ENCODE results near the gene C17orf100.
"Not testable (repeated sequence)": the region's sequence is repeated elsewhere in the genome, so short reads cannot be mapped to it uniquely, and the experiment has no call there.

C17orf100 gene

DNA sequence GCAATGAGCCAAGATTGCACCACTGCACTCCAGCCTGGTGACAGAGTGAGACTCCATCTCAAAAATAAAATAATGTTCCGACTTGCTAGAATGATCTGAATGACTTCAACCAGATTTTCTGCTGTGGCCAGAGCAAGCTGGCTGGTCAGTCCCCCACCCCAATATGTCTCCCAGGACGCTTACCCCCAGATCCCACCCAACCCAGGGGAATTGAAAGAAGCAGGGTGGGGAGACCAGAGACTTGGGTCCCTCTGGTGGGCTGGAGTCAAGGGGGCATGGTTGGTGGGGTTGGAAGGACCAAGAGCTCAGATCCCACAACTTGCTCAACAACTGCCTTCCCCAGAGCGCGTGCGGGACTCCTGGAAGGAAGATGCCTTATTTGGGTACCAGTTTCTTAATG, 6.8 kb downstream of the C17orf100 start:
- H3K36me3 ChIP-seq (ENCODE audit: control insufficient read depth, insufficient read depth, low read length); H3K4me3 ChIP-seq (ENCODE audit: low read depth, low read length); H3K9ac ChIP-seq (ENCODE audit: low read depth, low read length); H3K27ac ChIP-seq (ENCODE audit: low read depth, low read length); H3K9me3 ChIP-seq (ENCODE audit: control insufficient read depth, insufficient read depth, low read length): not testable (repeated sequence)
- Histone ChIP-seq H3K27me3 (ENCODE audit: control insufficient read depth, insufficient read depth, low read length) (peaks cover 35% of the 10 kb centered on the region), H3K4me1 (ENCODE audit: control insufficient read depth, insufficient read depth, low read length) (peaks cover 17% of the 10 kb centered on the region)

GRCh38 chr17:6660101-6660500, 8.5 kb downstream of the C17orf100 start:
- no peak overlapping the region for H3K9ac ChIP-seq (ENCODE audit: low read depth, low read length)
- H3K36me3 ChIP-seq (ENCODE audit: control insufficient read depth, insufficient read depth, low read length), result no peaks in the 10 kb centered on the region
- H3K27me3 ChIP-seq (ENCODE audit: control insufficient read depth, insufficient read depth, low read length), result peaks cover 19% of the 10 kb centered on the region
- no peak overlapping the region for H3K4me3 ChIP-seq (ENCODE audit: low read depth, low read length)
- peaks cover 4% of the 10 kb centered on the region for H3K4me1 ChIP-seq (ENCODE audit: control insufficient read depth, insufficient read depth, low read length)
- H3K27ac ChIP-seq (ENCODE audit: low read depth, low read length), result no peak overlapping the region
- H3K9me3 ChIP-seq (ENCODE audit: control insufficient read depth, insufficient read depth, low read length), result no peaks in the 10 kb centered on the region

- no peak overlapping the region for H3K27ac ChIP-seq (ENCODE audit: low read depth, low read length)
- no peak overlapping the region for H3K4me3 ChIP-seq (ENCODE audit: low read depth, low read length)
- no peak overlapping the region for H3K9ac ChIP-seq (ENCODE audit: low read depth, low read length)
- H3K9me3 ChIP-seq (ENCODE audit: control insufficient read depth, insufficient read depth, low read length), result no peaks in the 10 kb centered on the region
- no peaks in the 10 kb centered on the region for H3K36me3 ChIP-seq (ENCODE audit: control insufficient read depth, insufficient read depth, low read length)
- no peaks in the 10 kb centered on the region; the same call in 1 of the 2 replicates for H3K4me1 ChIP-seq (ENCODE audit: control insufficient read depth, insufficient read depth, low read length)
- peaks cover 18% of the 10 kb centered on the region for H3K27me3 ChIP-seq (ENCODE audit: control insufficient read depth, insufficient read depth, low read length)
Observed at GRCh38 chr17:6660805-6661463, 9.4 kb downstream of the C17orf100 start.

GRCh38 chr17:6661464-6661848, 9.9 kb downstream of the C17orf100 start:
- H3K9me3 ChIP-seq (ENCODE audit: control insufficient read depth, insufficient read depth, low read length), result no peaks in the 10 kb centered on the region
- no peak overlapping the region for H3K4me3 ChIP-seq (ENCODE audit: low read depth, low read length)
- H3K4me1 ChIP-seq (ENCODE audit: control insufficient read depth, insufficient read depth, low read length), result no peaks in the 10 kb centered on the region; the same call in 1 of the 2 replicates
- H3K27ac ChIP-seq (ENCODE audit: low read depth, low read length), result no peak overlapping the region
- H3K27me3 ChIP-seq (ENCODE audit: control insufficient read depth, insufficient read depth, low read length), result peaks cover 15% of the 10 kb centered on the region
- no peaks in the 10 kb centered on the region for H3K36me3 ChIP-seq (ENCODE audit: control insufficient read depth, insufficient read depth, low read length)
- no peak overlapping the region for H3K9ac ChIP-seq (ENCODE audit: low read depth, low read length)

DNA sequence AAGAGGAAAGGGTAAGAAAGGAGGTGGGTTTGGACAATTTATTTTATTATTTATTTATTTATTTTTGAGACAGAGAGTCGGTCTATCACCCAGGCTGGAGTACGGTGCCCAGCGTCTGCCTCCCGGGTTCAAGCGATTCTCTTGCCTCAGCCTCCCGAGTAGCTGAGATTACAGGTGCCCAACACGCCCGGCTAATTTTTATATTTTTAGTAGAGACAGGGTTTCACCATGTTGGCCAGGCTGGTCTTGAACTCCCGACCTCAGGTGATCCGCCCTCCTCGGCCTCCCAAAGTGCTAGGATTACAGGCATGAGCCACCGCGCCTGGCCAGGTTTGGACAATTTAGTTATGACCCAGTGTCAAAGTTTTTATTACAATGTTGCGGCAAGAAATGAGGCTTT, 11.6 kb downstream of the C17orf100 start:
- not testable (repeated sequence) for H3K4me3 ChIP-seq (ENCODE audit: low read depth, low read length); H3K4me1 ChIP-seq (ENCODE audit: control insufficient read depth, insufficient read depth, low read length); H3K9me3 ChIP-seq (ENCODE audit: control insufficient read depth, insufficient read depth, low read length); H3K36me3 ChIP-seq (ENCODE audit: control insufficient read depth, insufficient read depth, low read length); H3K27ac ChIP-seq (ENCODE audit: low read depth, low read length); H3K27me3 ChIP-seq (ENCODE audit: control insufficient read depth, insufficient read depth, low read length); H3K9ac ChIP-seq (ENCODE audit: low read depth, low read length)

DNA sequence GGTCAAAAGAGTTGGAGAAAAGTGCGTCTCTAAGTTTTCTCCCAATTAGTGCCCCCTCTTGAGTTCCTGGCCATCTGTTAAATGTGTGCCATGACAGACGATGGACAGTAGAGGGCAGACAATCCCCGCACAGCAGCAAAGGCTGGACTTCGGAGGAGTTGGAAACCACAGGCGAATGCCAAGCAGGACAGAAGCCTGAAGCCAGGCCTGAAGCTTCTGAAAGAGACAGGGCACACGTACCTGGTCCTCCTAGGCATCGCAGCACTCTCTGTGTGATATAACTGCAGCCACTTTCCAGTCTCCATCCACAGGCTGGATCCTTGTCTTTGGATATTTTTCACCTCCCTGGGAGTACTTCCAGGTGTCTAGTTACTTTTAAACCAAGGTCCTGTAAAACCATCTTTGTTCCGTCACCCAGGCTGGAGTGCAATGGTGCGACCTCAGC, 14.5 kb downstream of the C17orf100 start:
- Histone ChIP-seq H3K27me3 (ENCODE audit: control insufficient read depth, insufficient read depth, low read length) (peaks cover 7% of the 10 kb centered on the region), H3K9me3 (ENCODE audit: control insufficient read depth, insufficient read depth, low read length) (no peaks in the 10 kb centered on the region), H3K27ac (ENCODE audit: low read depth, low read length) (no peak overlapping the region), H3K36me3 (ENCODE audit: control insufficient read depth, insufficient read depth, low read length) (no peaks in the 10 kb centered on the region), H3K4me1 (ENCODE audit: control insufficient read depth, insufficient read depth, low read length) (no peaks in the 10 kb centered on the region), H3K9ac (ENCODE audit: low read depth, low read length) (no peak overlapping the region), H3K4me3 (ENCODE audit: low read depth, low read length) (no peak overlapping the region)

- H3K27me3 ChIP-seq (ENCODE audit: control insufficient read depth, insufficient read depth, low read length), result peaks cover 7% of the 10 kb centered on the region
- H3K4me1 ChIP-seq (ENCODE audit: control insufficient read depth, insufficient read depth, low read length), result no peaks in the 10 kb centered on the region
- no peaks in the 10 kb centered on the region for H3K9me3 ChIP-seq (ENCODE audit: control insufficient read depth, insufficient read depth, low read length)
- no peak overlapping the region for H3K4me3 ChIP-seq (ENCODE audit: low read depth, low read length)
- H3K27ac ChIP-seq (ENCODE audit: low read depth, low read length), result no peak overlapping the region
- H3K36me3 ChIP-seq (ENCODE audit: control insufficient read depth, insufficient read depth, low read length), result no peaks in the 10 kb centered on the region
- H3K9ac ChIP-seq (ENCODE audit: low read depth, low read length), result no peak overlapping the region
Observed at GRCh38 chr17:6666557-6666956, 15.0 kb downstream of the C17orf100 start.

GRCh38 chr17:6667516-6667915, 16.0 kb downstream of the C17orf100 start:
- Histone ChIP-seq H3K4me3 (ENCODE audit: low read depth, low read length) (no peak overlapping the region), H3K9me3 (ENCODE audit: control insufficient read depth, insufficient read depth, low read length) (no peaks in the 10 kb centered on the region), H3K27me3 (ENCODE audit: control insufficient read depth, insufficient read depth, low read length) (peaks cover 7% of the 10 kb centered on the region), H3K27ac (ENCODE audit: low read depth, low read length) (no peak overlapping the region), H3K4me1 (ENCODE audit: control insufficient read depth, insufficient read depth, low read length) (no peaks in the 10 kb centered on the region), H3K36me3 (ENCODE audit: control insufficient read depth, insufficient read depth, low read length) (no peaks in the 10 kb centered on the region), H3K9ac (ENCODE audit: low read depth, low read length) (no peak overlapping the region)

DNA sequence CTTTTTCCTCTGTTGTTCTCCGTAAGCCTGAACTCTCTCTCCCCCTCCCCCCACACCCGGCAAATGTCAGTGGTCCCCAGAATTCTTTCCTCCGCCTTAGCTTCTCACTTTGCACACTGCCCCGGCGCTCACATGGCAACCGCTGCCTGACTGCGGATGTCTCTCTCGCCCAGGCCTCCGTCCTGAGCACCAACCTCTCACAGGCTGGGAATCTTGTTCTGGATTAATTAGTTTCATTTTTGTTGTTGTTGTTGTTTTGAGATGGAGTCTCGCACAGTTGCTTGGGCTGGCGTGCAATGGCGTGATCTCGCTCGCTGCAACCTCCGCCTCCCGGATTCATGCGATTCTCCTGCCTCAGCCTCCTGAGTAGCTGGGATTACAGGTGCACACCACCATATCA, 16.7 kb downstream of the C17orf100 start:
- Histone ChIP-seq H3K36me3 (ENCODE audit: control insufficient read depth, insufficient read depth, low read length) (no peaks in the 10 kb centered on the region), H3K4me1 (ENCODE audit: control insufficient read depth, insufficient read depth, low read length) (no peaks in the 10 kb centered on the region), H3K27ac (ENCODE audit: low read depth, low read length) (no peak overlapping the region), H3K4me3 (ENCODE audit: low read depth, low read length) (no peak overlapping the region), H3K9ac (ENCODE audit: low read depth, low read length) (no peak overlapping the region), H3K27me3 (ENCODE audit: control insufficient read depth, insufficient read depth, low read length) (peaks cover 7% of the 10 kb centered on the region), H3K9me3 (ENCODE audit: control insufficient read depth, insufficient read depth, low read length) (no peaks in the 10 kb centered on the region)

- Histone ChIP-seq H3K4me3 (ENCODE audit: low read depth, low read length) (no peak overlapping the region), H3K4me1 (ENCODE audit: control insufficient read depth, insufficient read depth, low read length) (no peaks in the 10 kb centered on the region), H3K27ac (ENCODE audit: low read depth, low read length) (no peak overlapping the region), H3K9ac (ENCODE audit: low read depth, low read length) (no peak overlapping the region), H3K36me3 (ENCODE audit: control insufficient read depth, insufficient read depth, low read length) (no peaks in the 10 kb centered on the region), H3K27me3 (ENCODE audit: control insufficient read depth, insufficient read depth, low read length) (peaks cover 7% of the 10 kb centered on the region), H3K9me3 (ENCODE audit: control insufficient read depth, insufficient read depth, low read length) (no peaks in the 10 kb centered on the region)
Observed at GRCh38 chr17:6668727-6669425, 17.3 kb downstream of the C17orf100 start.

GRCh38 chr17:6669479-6670212, 18.1 kb downstream of the C17orf100 start:
- no peak overlapping the region for H3K4me3 ChIP-seq (ENCODE audit: low read depth, low read length)
- H3K9ac ChIP-seq (ENCODE audit: low read depth, low read length), result no peak overlapping the region
- no peak overlapping the region for H3K27ac ChIP-seq (ENCODE audit: low read depth, low read length)

More at GRCh38 chr17:6669479-6670212, 18.1 kb downstream of the C17orf100 start:
- H3K4me1 ChIP-seq (ENCODE audit: control insufficient read depth, insufficient read depth, low read length), result no peaks in the 10 kb centered on the region
- no peaks in the 10 kb centered on the region for H3K9me3 ChIP-seq (ENCODE audit: control insufficient read depth, insufficient read depth, low read length)
- peaks cover 7% of the 10 kb centered on the region for H3K27me3 ChIP-seq (ENCODE audit: control insufficient read depth, insufficient read depth, low read length)
- H3K36me3 ChIP-seq (ENCODE audit: control insufficient read depth, insufficient read depth, low read length), result no peaks in the 10 kb centered on the region

Measured in HUES48 (cell line).